ENCODE data around the gene TPPP3.

- TF ChIP-seq CTCF (IDR thresholded peaks at IDR 0.05) (no peak), EP300 (IDR thresholded peaks at IDR 0.05) (no peak), POLR2A (IDR thresholded peaks at IDR 0.05) (no peak), POLR2AphosphoS5 (IDR thresholded peaks at IDR 0.05) (no peak)
Measured at GRCh38 chr16:67429053-67429798, 35.9 kb upstream of the TPPP3 start.
